BE2C (cell line): ENCODE data around the gene PLCG1.
A peak's percentile ranks its signal among the peaks of the same experiment; 100 is the strongest.

Source experiments
- DNase-seq: peaks from one replicate; pipeline ENCODE4 v3.0.0-alpha.2; 2020
- H3K27me3 ChIP-seq: fragments of 250-450 bp; sonication (Bioruptor Pico); 2 replicates; pipeline ENCODE4 v1.5.1; 2020; ENCODE audit warnings: mild to moderate bottlenecking
- H3K36me3 ChIP-seq: fragments of 250-450 bp; sonication (Bioruptor Pico); 2 replicates; pipeline ENCODE4 v1.5.1; 2020; ENCODE audit warnings: mild to moderate bottlenecking
- H3K4me1 ChIP-seq: fragments of 250-450 bp; sonication (Bioruptor Pico); 2 replicates; pipeline ENCODE4 v1.5.1; 2020
- H3K4me3 ChIP-seq: 2 replicates; pipeline ENCODE4 v1.5.1; 2011; ENCODE audit warnings: low read depth, low read length
- H3K9me3 ChIP-seq: fragments of 250-450 bp; sonication (Bioruptor Pico); 2 replicates; pipeline ENCODE4 v1.5.1; 2020
- TF ChIP-seq, protein P1 (sequence below): IDR thresholded peaks from 2 replicates; pipeline ENCODE4 v1.5.1; 2012; ENCODE audit warnings: mild to moderate bottlenecking, low read depth, low read length

The PLCG1 gene

DNA sequence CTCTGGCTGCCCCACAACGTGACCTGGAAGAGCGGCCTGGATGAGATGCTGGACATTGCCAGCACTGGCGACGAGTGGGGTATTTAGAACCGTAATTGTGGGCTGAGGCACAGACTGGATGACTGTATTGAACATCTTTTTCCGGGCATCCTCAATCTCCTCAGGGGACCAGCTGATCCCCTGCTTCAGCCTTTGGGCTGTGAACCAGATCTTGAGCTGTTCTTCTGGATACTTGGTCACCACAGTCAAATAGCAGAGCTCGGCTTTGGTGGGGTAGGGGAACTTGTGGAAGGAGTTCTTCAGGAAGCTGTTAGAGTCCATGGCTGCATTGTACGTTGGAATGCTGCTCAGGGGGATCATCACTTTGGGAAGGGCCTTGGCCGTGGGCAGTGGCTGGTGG lies 66.3 kb downstream of the PLCG1 start:
- no peak for DNase-seq
- Histone ChIP-seq H3K27me3 (no peaks in the 10 kb centered on the region), H3K4me3 (no peak overlapping the region), H3K4me1 (no peaks in the 10 kb centered on the region), H3K36me3 (peaks cover 12% of the 10 kb centered on the region), H3K9me3 (no peaks in the 10 kb centered on the region)
- TF ChIP-seq, protein P1, sequence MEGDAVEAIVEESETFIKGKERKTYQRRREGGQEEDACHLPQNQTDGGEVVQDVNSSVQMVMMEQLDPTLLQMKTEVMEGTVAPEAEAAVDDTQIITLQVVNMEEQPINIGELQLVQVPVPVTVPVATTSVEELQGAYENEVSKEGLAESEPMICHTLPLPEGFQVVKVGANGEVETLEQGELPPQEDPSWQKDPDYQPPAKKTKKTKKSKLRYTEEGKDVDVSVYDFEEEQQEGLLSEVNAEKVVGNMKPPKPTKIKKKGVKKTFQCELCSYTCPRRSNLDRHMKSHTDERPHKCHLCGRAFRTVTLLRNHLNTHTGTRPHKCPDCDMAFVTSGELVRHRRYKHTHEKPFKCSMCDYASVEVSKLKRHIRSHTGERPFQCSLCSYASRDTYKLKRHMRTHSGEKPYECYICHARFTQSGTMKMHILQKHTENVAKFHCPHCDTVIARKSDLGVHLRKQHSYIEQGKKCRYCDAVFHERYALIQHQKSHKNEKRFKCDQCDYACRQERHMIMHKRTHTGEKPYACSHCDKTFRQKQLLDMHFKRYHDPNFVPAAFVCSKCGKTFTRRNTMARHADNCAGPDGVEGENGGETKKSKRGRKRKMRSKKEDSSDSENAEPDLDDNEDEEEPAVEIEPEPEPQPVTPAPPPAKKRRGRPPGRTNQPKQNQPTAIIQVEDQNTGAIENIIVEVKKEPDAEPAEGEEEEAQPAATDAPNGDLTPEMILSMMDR, result no peak

DNA sequence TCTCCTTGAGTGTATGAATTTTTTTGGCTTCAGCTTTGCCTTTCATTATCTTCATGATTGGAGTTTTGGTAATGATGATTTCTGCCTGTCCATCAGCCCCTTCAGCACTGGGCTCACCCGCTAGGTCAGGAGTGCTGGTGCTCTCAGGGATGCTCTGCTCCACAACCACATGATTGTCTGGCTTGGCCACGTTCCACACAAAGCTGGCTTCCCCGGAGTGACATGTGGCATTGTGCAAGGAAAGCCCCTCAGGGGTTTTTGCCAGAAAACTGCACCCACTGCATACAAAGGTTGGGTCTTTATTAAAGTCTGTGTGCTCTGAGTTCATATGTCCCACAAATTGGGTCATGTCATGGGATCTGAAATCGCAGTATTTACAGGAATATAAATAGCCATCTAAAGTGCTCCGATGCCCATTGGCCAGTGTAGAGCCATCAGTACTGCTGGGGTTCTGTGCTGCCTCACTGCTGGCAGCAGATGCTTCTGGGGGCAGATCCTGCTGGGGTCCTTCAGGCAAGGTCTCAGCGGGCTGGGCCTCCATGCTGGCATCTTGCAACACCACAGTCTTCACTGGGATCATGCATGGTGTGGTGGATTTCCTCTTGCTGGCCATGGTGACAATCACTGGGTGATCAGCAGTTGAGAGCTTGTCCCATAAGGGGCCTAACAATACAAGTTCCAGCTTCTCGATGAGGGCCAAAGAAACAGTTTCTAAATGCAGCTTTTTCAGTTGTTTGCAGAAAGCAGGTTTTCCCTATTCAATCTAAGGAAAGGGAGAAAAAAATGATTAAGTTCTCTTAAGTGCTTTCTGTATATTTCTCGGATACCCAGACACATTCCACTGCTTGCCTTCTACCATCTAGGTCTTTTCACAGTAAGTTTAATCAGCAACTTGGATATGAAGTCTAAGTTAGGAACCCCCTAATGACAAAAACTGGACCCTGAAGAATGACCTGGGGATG lies 67.2 kb downstream of the PLCG1 start:
- Histone ChIP-seq H3K9me3 (no peaks in the 10 kb centered on the region), H3K4me1 (no peaks in the 10 kb centered on the region), H3K36me3 (peaks cover 12% of the 10 kb centered on the region), H3K27me3 (no peaks in the 10 kb centered on the region), H3K4me3 (no peak overlapping the region)
- TF ChIP-seq, protein P1, result no peak
- DNase-seq, result peak; percentile 56

DNA sequence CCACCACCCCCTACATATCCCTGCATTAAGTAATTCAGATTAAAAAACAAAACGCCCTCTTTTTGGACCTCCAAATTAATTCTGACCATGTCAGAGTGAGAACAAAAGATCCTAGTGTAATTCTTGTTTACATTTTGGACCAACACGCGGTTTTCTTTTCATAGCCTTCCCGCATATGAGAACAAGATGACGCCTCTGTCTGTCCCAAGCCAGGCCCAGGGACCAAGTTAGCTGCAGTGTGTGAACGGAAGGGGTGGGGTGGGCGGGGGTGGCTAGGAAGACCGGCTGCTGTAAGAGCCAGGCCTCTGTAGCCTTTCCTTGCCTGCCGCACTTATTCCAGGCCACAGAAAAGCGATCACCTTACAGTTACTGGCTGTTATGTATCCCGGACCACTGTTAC lies 68.0 kb downstream of the PLCG1 start:
- Histone ChIP-seq H3K9me3 (no peaks in the 10 kb centered on the region), H3K4me3 (no peak overlapping the region), H3K27me3 (no peaks in the 10 kb centered on the region), H3K4me1 (no peaks in the 10 kb centered on the region), H3K36me3 (peaks cover 12% of the 10 kb centered on the region)
- TF ChIP-seq, protein P1, result no peak
- DNase-seq, result no peak

GRCh38 chr20:41213150-41213820 lies 75.9 kb downstream of the PLCG1 start:
- Histone ChIP-seq H3K9me3 (no peaks in the 10 kb centered on the region), H3K4me1 (peaks cover 9% of the 10 kb centered on the region), H3K4me3 (no peak overlapping the region), H3K36me3 (no peaks in the 10 kb centered on the region), H3K27me3 (no peaks in the 10 kb centered on the region)
- TF ChIP-seq, protein P1, result no peak
- DNase-seq, result peak; percentile 69

- peaks cover 9% of the 10 kb centered on the region for H3K4me1 ChIP-seq
- H3K4me3 ChIP-seq, result no peak overlapping the region
- no peaks in the 10 kb centered on the region for H3K27me3 ChIP-seq
- no peaks in the 10 kb centered on the region for H3K9me3 ChIP-seq
- no peaks in the 10 kb centered on the region for H3K36me3 ChIP-seq
- DNase-seq, result no peak
- TF ChIP-seq, protein P1, result no peak
These were observed 76.9 kb downstream of the PLCG1 start for GRCh38 chr20:41214202-41214601.

DNA sequence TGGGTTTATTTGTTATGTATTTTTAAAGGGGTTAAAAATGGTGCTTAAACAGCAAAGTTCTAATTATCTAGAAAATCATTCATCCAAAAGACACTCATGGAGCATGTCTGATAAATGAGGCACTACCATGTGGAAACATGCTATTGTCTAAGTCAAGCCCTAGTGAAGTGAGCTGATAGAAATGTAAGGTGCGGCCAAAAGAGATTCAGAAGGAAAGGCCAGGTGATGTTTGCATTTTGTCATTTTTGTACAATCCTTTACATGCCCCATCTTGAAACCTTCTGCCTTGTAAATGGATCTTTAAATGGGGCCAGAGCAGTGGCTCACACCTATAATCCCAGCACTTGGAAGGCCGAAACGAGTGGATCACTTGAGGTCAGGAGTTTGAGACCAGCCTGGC lies 77.3 kb downstream of the PLCG1 start:
- Histone ChIP-seq H3K27me3 (no peaks in the 10 kb centered on the region), H3K4me1 (peaks cover 9% of the 10 kb centered on the region), H3K4me3 (no peak overlapping the region), H3K36me3 (no peaks in the 10 kb centered on the region), H3K9me3 (no peaks in the 10 kb centered on the region)
- TF ChIP-seq, protein P1, result no peak
- DNase-seq, result no peak
